ENCODE data around the gene TM9SF2.
"Not testable (repeated sequence)": the region's sequence is repeated elsewhere in the genome, so short reads cannot be mapped to it uniquely, and the experiment has no call there.

TM9SF2 gene

DNA sequence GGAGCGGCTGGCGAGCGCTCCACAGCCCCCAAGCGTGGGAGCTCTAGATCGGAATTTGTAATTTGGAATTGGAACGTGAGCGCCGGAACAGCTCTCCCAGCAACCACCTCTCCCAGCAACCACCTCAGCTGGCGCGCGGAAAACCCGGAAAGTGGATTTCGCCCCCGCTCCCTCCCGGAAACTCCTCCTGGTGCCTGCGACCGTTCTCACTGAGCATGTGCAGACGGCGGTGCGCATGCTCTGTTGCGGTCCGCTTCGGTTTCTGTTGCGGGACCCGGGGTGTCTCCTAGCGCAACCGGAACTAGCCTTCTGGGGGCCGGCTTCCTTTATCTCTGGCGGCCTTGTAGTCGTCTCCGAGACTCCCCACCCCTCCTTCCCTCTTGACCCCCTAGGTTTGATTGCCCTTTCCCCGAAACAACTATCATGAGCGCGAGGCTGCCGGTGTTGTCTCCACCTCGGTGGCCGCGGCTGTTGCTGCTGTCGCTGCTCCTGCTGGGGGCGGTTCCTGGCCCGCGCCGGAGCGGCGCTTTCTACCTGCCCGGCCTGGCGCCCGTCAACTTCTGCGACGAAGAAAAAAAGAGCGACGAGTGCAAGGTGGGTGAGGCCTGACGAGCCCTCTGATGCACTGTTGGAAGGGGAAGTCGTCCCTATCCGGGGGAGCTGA is at the start of gene TM9SF2:
Gene TM9SF2 (plus strand): TSS at position 289 of the 664 bp plus-strand sequence. CDS start 135 bp downstream, at position 424.
- DNase-seq (ENCODE audit: insufficient read length, low spot score), result peak; percentile 99
- FAIRE-seq, result peak; percentile 99
- no peak; the same call in 1 of the 2 replicates for TF ChIP-seq POLR2A (IDR thresholded peaks at IDR 0.05; ENCODE audit: low read depth, low read length)

GRCh38 chr13:99454518-99455183 is 46.6 kb upstream of the TM9SF2 start:
- FAIRE-seq (no peak), DNase-seq (ENCODE audit: insufficient read length, low spot score) (no peak)
- TF ChIP-seq POLR2A (IDR thresholded peaks at IDR 0.05; ENCODE audit: low read depth, low read length), result no peak

GRCh38 chr13:99459099-99459850 is 42.0 kb upstream of the TM9SF2 start:
- DNase-seq (ENCODE audit: insufficient read length, low spot score) (no peak), FAIRE-seq (no peak)
- no peak for TF ChIP-seq POLR2A (IDR thresholded peaks at IDR 0.05; ENCODE audit: low read depth, low read length)

DNA sequence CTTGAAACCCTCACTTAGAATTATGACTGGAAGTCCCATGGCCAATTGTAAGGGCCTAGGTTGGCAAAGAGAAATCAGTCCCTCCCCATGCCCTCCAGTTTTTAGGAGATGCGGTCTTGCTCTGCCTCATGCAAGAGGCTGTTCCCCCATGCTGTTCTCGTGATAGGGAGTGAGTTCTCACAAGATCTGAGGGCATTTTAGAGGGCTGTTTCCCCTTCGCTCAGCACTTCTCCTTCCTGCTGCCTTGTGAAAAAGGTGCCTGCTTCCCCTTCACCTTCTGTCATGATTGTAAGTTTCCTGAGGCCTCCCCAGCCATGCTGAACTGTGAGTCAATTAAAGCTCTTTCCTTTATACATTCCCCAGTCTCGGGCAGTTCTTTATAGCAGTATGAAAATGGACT is 40.5 kb upstream of the TM9SF2 start:
- DNase-seq (ENCODE audit: insufficient read length, low spot score); FAIRE-seq: not testable (repeated sequence)

GRCh38 chr13:99463646-99464397 is 37.5 kb upstream of the TM9SF2 start:
- FAIRE-seq (peak; percentile 15), DNase-seq (ENCODE audit: insufficient read length, low spot score) (no peak)
- no peak for TF ChIP-seq POLR2A (IDR thresholded peaks at IDR 0.05; ENCODE audit: low read depth, low read length)

GRCh38 chr13:99464441-99464949 is 36.8 kb upstream of the TM9SF2 start:
- FAIRE-seq, result peak; percentile 45
- DNase-seq (ENCODE audit: insufficient read length, low spot score), result no peak
- TF ChIP-seq POLR2A (IDR thresholded peaks at IDR 0.05; ENCODE audit: low read depth, low read length), result no peak

GRCh38 chr13:99465454-99465853 is 35.8 kb upstream of the TM9SF2 start:
- TF ChIP-seq POLR2A (IDR thresholded peaks at IDR 0.05; ENCODE audit: low read depth, low read length), result no peak
- FAIRE-seq, result no peak
- no peak for DNase-seq (ENCODE audit: insufficient read length, low spot score)

GRCh38 chr13:99467764-99468163 is 33.5 kb upstream of the TM9SF2 start:
- FAIRE-seq (peak; percentile 87), DNase-seq (ENCODE audit: insufficient read length, low spot score) (peak; percentile 50)
- TF ChIP-seq POLR2A (IDR thresholded peaks at IDR 0.05; ENCODE audit: low read depth, low read length), result no peak

- DNase-seq (ENCODE audit: insufficient read length, low spot score) (no peak), FAIRE-seq (no peak)
- no peak for TF ChIP-seq POLR2A (IDR thresholded peaks at IDR 0.05; ENCODE audit: low read depth, low read length)
Measured at GRCh38 chr13:99469041-99469440, 32.2 kb upstream of the TM9SF2 start.

DNA sequence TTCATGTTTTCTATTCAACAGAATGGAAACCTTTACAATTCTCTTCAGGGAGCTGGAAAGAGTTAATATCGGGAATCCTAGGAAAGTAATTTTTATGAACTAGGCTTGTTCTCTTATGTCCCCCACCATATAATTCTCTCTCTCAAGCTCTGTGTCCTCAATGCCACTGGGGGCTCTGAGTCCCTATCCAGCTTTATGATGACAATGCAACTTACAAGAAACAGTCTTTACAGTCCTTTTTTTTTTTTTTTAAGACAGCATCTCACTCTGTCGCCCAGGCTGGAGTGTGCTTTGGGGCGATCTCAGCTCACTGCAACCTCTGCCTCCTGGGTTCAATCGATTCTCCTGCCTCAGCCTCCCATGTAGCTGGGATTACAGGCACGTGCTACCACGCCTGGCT is 31.2 kb upstream of the TM9SF2 start:
- FAIRE-seq, result no peak
- TF ChIP-seq POLR2A (IDR thresholded peaks at IDR 0.05; ENCODE audit: low read depth, low read length), result no peak
- no peak for DNase-seq (ENCODE audit: insufficient read length, low spot score)

GRCh38 chr13:99471221-99472121 is 29.8 kb upstream of the TM9SF2 start:
- FAIRE-seq, result peak; percentile 41
- TF ChIP-seq POLR2A (IDR thresholded peaks at IDR 0.05; ENCODE audit: low read depth, low read length), result no peak
- no peak for DNase-seq (ENCODE audit: insufficient read length, low spot score)

- no peak for FAIRE-seq
- no peak for DNase-seq (ENCODE audit: insufficient read length, low spot score)
- TF ChIP-seq POLR2A (IDR thresholded peaks at IDR 0.05; ENCODE audit: low read depth, low read length), result no peak
Measured at GRCh38 chr13:99472122-99472440, 29.2 kb upstream of the TM9SF2 start.

- FAIRE-seq (peak; percentile 81), DNase-seq (ENCODE audit: insufficient read length, low spot score) (no peak)
- no peak for TF ChIP-seq POLR2A (IDR thresholded peaks at IDR 0.05; ENCODE audit: low read depth, low read length)
Measured at GRCh38 chr13:99473515-99473914, 27.8 kb upstream of the TM9SF2 start.
